Thymus (tissue), 2 donors: ENCODE results near the gene GJC1. TPM values are rescaled to one million over a fixed set of nuclear protein-coding genes. Genes with fewer than 3 reads are reported as not detected.

Source experiments
- polyA plus RNA-seq: library from polyadenylated mRNA; stranded (reverse); fragments of 200-250 nt; gene quantifications from one replicate; pipeline ENCODE4 v1.2.3, GENCODE V29; 2013
- total RNA-seq: library from RNA; stranded (reverse); fragments of 120-200 nt; gene quantifications from one replicate; pipeline ENCODE4 v1.2.4, GENCODE V29; 2013
- donor health status: healthy.

GJC1 gene
- total and polyA plus RNA-seq, 2 donors: 2.1 to 2.2 TPM

Other genes starting within 250 kb of the GJC1 start
- gene MEIOC, start 173.8 kb downstream of the GJC1 start, total RNA-seq: 0.09 TPM
- gene MEIOC, start 173.8 kb downstream of the GJC1 start, polyA plus RNA-seq: 0.05 TPM
- 22.8 TPM for gene CCDC43, start 140.5 kb downstream of the GJC1 start, total RNA-seq
- 19.3 TPM for gene CCDC43, start 140.5 kb downstream of the GJC1 start, polyA plus RNA-seq
- gene DBF4B, start 121.6 kb downstream of the GJC1 start, total RNA-seq: 3.5 TPM
- 5.2 TPM for gene DBF4B, start 121.6 kb downstream of the GJC1 start, polyA plus RNA-seq
- gene ADAM11, start 71.3 kb downstream of the GJC1 start, total RNA-seq: 0.33 TPM
- 1.3 TPM for gene ADAM11, start 71.3 kb downstream of the GJC1 start, polyA plus RNA-seq
- 1.8 TPM for gene HIGD1B, start 17.6 kb upstream of the GJC1 start, total RNA-seq
- 2.2 TPM for gene HIGD1B, start 17.6 kb upstream of the GJC1 start, polyA plus RNA-seq
- gene EFTUD2, start 69.2 kb upstream of the GJC1 start, total RNA-seq: 65.8 TPM
- gene EFTUD2, start 69.2 kb upstream of the GJC1 start, polyA plus RNA-seq: 44.0 TPM
- gene GFAP, start 85.2 kb upstream of the GJC1 start, total RNA-seq: 0.19 TPM
- gene GFAP, start 85.2 kb upstream of the GJC1 start, polyA plus RNA-seq: 0.43 TPM
- 3.5 TPM for gene KIF18B, start 117.5 kb upstream of the GJC1 start, total RNA-seq
- 2.4 TPM for gene KIF18B, start 117.5 kb upstream of the GJC1 start, polyA plus RNA-seq
- gene C1QL1, start 138.0 kb upstream of the GJC1 start, total RNA-seq: 0.09 TPM
- 0.23 TPM for gene C1QL1, start 138.0 kb upstream of the GJC1 start, polyA plus RNA-seq
- 26.7 TPM for gene DCAKD, start 221.3 kb upstream of the GJC1 start, total RNA-seq
- gene DCAKD, start 221.3 kb upstream of the GJC1 start, polyA plus RNA-seq: 24.7 TPM
- gene NMT1, start 231.0 kb upstream of the GJC1 start, total RNA-seq: 70.7 TPM
- gene NMT1, start 231.0 kb upstream of the GJC1 start, polyA plus RNA-seq: 39.3 TPM